Body of pancreas (tissue), 4 donors: ENCODE measurements around the gene C15orf40.
A peak's percentile ranks its signal among the peaks of the same experiment; 100 is the strongest.

Source experiments
- CTCF ChIP-seq, 7 experiments: fragments of 450-650 bp in 4 of 7; fragments of 200-600 bp in 3 of 7; sonication (generic) in 3 of 7; IDR thresholded peaks; one replicate each; pipeline ENCODE4 v1.5.1; 2016 to 2019; ENCODE audit warnings: antibody characterized with exemption in 7 of 7
- POLR2A ChIP-seq, 3 donors: fragments of 450-650 bp; IDR thresholded peaks; one replicate each; pipeline ENCODE4 v1.6.1; 2016; ENCODE audit warnings: antibody characterized with exemption in 3 of 3, mild to moderate bottlenecking in 2 of 3

GRCh38 chr15:82985688-82986441 is 25.6 kb downstream of the C15orf40 start, which contains the start of gene RAMAC:
- TF ChIP-seq CTCF (IDR thresholded peaks at IDR 0.05) (peak in 1 of 7 experiments; percentile 13), POLR2A (IDR thresholded peaks at IDR 0.05) (peak; percentile 28 to 84 (median 82))
